Epithelial cell of esophagus (primary cell): ENCODE measurements around the gene PLEKHM3.

Experiments
- DNase-seq: peaks from one replicate; pipeline ENCODE4 v3.0.0; 2010; ENCODE audit warnings: low read depth
- H3K4me3 ChIP-seq: 2 replicates; pipeline ENCODE4 v1.5.1; 2011; ENCODE audit warnings: mild to moderate bottlenecking, low read length, control low read depth
- CTCF ChIP-seq: IDR thresholded peaks from 2 replicates; pipeline ENCODE4 v1.5.1; 2011; ENCODE audit warnings: low read depth, mild to moderate bottlenecking, low read length, control low read depth, inconsistent platforms; ENCODE audit not compliant: insufficient read depth; ENCODE audit errors: missing control alignments

PLEKHM3 gene

GRCh38 chr2:207970826-207971180 lies 54.5 kb downstream of the PLEKHM3 start:
- no peak for DNase-seq
- H3K4me3 ChIP-seq = no peak overlapping the region
- no peak for TF ChIP-seq CTCF

GRCh38 chr2:207970147-207970825 lies 55.0 kb downstream of the PLEKHM3 start:
- TF ChIP-seq CTCF = no peak
- DNase-seq = no peak
- no peak overlapping the region for H3K4me3 ChIP-seq

GRCh38 chr2:207969249-207969648 lies 56.1 kb downstream of the PLEKHM3 start:
- no peak overlapping the region for H3K4me3 ChIP-seq
- DNase-seq = no peak
- no peak for TF ChIP-seq CTCF

GRCh38 chr2:207967121-207967520 lies 58.2 kb downstream of the PLEKHM3 start:
- no peak for DNase-seq
- no peak for TF ChIP-seq CTCF
- no peak overlapping the region for H3K4me3 ChIP-seq

- DNase-seq = no peak
- no peak for TF ChIP-seq CTCF
- no peak overlapping the region for H3K4me3 ChIP-seq
These were observed 64.4 kb downstream of the PLEKHM3 start for GRCh38 chr2:207960911-207961310.

GRCh38 chr2:207960090-207960489 lies 65.2 kb downstream of the PLEKHM3 start:
- DNase-seq = no peak
- no peak for TF ChIP-seq CTCF
- H3K4me3 ChIP-seq = no peak overlapping the region

- no peak for TF ChIP-seq CTCF
- H3K4me3 ChIP-seq = no peak overlapping the region
- no peak for DNase-seq
These were observed 68.6 kb downstream of the PLEKHM3 start for GRCh38 chr2:207956771-207957170.
